AG04449 (cell line): ENCODE data around the gene KY.

Experiments
- CTCF ChIA-PET: fragments of 350-600 bp; formaldehyde crosslinking; extraction: SDS; loops from one replicate; lab custom pipeline; 2021; ENCODE audit warnings: antibody characterized with exemption; lab: Yijun Ruan, JAX
- POLR2A ChIA-PET: fragments of 400-600, 350-600 bp; formaldehyde crosslinking; extraction: SDS; loops from one replicate; lab custom pipeline; 2020; ENCODE audit warnings: antibody characterized with exemption, inconsistent platforms; lab: Yijun Ruan, JAX
- DNase-seq: peaks from one replicate; pipeline ENCODE4 v3.0.0-alpha.2; 2010; ENCODE audit warnings: low read depth, low spot score
- H3K4me3 ChIP-seq: 2 replicates; pipeline ENCODE4 v1.5.1; 2011; ENCODE audit warnings: low read depth, mild to moderate bottlenecking, control low read depth, low read length
- TF ChIP-seq, protein P1 (sequence below): IDR thresholded peaks from one replicate; pipeline ENCODE4 v1.5.1; 2011; ENCODE audit warnings: mild to moderate bottlenecking, moderate library complexity, low read length, control low read depth, inconsistent platforms; ENCODE audit not compliant: insufficient read depth; ENCODE audit errors: missing control alignments

The KY gene

DNA sequence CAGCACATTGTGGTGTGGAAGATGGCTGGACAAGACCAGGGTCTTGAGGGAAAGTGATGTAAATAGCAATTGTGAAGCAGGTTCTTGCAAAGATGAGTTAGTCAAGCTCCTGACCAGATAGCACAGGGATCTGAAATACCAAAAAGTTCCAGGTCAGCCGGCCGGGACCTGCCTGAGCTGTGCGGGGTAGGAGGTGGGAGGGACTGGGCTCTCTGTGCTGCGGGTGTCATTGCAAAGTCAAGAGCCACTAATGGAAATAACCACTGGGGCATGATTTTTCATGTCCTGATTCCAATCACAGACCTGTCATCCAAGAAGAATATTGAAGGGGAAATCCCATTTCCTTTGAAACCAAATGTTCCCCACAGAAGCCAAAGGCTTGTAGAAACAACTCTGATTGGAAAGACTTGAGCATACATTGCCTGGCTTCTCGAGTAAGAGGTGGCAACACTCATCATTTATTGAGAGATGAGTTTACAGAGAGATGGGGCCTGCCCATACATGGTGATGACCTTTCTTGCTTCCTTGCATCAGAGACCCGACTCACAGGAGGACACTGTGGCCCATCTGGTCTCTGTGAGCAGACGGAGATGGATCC is 44.2 kb upstream of the KY start:
- no peak overlapping the region for H3K4me3 ChIP-seq
- TF ChIP-seq, protein P1, sequence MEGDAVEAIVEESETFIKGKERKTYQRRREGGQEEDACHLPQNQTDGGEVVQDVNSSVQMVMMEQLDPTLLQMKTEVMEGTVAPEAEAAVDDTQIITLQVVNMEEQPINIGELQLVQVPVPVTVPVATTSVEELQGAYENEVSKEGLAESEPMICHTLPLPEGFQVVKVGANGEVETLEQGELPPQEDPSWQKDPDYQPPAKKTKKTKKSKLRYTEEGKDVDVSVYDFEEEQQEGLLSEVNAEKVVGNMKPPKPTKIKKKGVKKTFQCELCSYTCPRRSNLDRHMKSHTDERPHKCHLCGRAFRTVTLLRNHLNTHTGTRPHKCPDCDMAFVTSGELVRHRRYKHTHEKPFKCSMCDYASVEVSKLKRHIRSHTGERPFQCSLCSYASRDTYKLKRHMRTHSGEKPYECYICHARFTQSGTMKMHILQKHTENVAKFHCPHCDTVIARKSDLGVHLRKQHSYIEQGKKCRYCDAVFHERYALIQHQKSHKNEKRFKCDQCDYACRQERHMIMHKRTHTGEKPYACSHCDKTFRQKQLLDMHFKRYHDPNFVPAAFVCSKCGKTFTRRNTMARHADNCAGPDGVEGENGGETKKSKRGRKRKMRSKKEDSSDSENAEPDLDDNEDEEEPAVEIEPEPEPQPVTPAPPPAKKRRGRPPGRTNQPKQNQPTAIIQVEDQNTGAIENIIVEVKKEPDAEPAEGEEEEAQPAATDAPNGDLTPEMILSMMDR, result no peak
- DNase-seq, result no peak
- CTCF ChIA-PET, result interaction anchor here (1.7 kb wide), 1 partner anchor 61 kb away, joined by 4 read pairs; no protein-coding TSS in a partner anchor
- POLR2A ChIA-PET, result no interaction called here

DNA sequence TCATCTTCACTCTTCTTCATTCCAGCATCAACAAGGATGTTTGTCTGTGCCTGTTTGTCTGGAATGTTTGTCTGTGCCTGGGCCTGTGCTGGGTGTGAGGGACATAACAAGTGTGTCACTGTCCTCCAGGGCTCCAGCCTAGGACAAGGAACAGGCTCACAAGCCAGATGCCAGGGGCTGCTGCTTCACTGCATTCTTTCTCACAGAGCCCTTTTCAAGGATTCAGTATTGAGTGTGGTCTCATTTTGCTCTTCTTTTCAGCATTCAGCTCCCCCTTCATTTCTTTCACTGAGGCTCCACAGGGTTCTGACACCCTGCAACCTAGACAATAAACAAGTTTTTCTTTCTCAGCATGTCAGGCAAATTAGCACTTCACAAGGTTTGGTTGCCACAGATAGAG is 43.6 kb upstream of the KY start:
- CTCF ChIA-PET, result no interaction called here
- TF ChIP-seq, protein P1, result no peak
- POLR2A ChIA-PET, result no interaction called here
- no peak for DNase-seq
- no peak overlapping the region for H3K4me3 ChIP-seq

DNA sequence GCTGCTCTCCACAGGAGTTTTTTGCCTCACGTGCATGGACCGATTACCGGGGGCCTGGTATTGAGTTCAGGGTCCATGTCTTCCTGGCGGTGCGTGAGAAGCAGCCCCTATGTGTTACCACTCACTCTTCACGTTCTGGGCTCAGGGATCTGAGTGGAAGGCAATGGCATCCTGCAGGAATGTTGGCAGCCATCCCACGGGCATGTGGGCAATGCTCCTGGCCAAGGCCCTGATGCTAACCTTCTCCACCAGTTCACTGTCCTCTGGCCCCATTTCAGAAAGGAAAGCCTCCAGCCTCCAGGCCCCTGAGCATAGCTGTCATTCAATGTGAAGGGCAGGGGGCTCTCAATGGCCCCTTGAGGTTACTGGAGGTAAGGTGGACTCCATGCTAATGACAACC is 43.0 kb upstream of the KY start:
- ChIA-PET POLR2A (no interaction called here), CTCF (interaction anchor here (1.2 kb wide), 1 partner anchor 101 kb away, joined by 3 read pairs; no protein-coding TSS in a partner anchor)
- DNase-seq, result no peak
- no peak overlapping the region for H3K4me3 ChIP-seq
- TF ChIP-seq, protein P1, result no peak

DNA sequence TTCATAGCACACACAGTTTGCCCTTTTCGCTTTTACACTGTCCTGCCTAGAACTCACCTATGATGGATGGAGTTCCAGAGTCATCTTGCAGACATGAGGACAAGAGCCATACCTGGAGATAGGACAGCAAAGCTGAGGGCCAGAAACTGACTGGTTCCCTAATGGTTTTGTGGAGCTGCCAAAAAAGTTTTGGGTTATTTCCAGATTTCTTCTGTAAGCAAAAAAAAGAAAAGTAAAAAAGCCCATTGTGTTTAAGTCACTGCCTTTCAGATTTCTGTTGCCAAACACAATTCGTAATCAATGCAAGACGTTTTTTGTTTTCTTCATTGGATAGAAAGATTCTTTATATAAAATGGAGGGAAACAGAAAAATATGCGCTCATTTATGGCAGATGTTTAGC is 42.4 kb upstream of the KY start:
- ChIA-PET CTCF (interaction anchor here (1.2 kb wide), 1 partner anchor 101 kb away, joined by 3 read pairs; no protein-coding TSS in a partner anchor), POLR2A (no interaction called here)
- H3K4me3 ChIP-seq, result no peak overlapping the region
- TF ChIP-seq, protein P1, result no peak
- DNase-seq, result no peak

DNA sequence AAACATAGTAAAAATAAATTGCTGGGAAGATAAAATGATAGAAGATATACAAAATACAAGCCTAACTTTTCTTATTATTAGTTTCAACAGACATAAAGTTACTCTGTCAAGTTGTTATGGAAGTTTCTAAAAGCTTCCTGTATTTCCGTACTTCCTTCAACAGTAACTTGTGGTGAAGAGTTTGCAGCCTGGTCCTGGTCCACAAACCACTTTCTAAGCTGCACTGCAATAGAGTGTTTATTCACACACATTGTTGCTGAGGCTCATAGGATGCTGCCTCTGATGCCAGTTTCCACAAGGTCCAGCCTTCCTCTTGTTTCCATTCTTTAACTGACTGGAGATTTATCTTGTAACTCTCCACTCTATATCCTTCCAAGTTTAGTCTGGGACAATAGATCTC is 39.4 kb upstream of the KY start:
- DNase-seq, result no peak
- TF ChIP-seq, protein P1, result no peak
- POLR2A ChIA-PET, result no interaction called here
- CTCF ChIA-PET, result interaction anchor here (0.7 kb wide), 1 partner anchor 90 kb away, joined by 3 read pairs; no protein-coding TSS in a partner anchor
- H3K4me3 ChIP-seq, result no peak overlapping the region

DNA sequence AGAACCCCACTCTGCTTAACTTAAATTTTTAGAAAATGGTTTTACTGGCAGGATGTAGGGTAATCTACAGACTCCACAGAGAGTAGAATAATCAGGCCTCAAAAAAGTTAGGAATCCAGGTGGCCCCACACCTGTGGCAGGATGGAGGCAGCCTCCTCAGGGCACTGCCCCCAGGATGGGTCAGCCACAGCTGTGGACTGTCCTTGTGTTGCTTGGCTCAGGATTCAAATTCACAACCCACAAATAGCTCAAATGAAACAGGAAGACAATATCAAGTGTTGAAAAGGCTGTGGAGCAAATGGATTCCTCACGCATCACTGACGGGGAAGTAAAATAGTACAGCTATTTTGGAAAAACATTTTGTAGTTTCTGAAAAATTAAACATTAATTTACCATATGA is 36.8 kb upstream of the KY start:
- CTCF ChIA-PET, result interaction anchor here (0.7 to 1.6 kb wide), 4 partner anchors 10 to 68 kb away, joined by 3 to 4 read pairs (median 4); no protein-coding TSS in a partner anchor
- H3K4me3 ChIP-seq, result no peak overlapping the region
- TF ChIP-seq, protein P1, result no peak
- POLR2A ChIA-PET, result interaction anchor here (1.6 kb wide), 1 partner anchor 20 kb away, joined by 5 read pairs; no protein-coding TSS in a partner anchor
- DNase-seq, result no peak
